ENCODE data around the gene FAU.

GRCh38 chr11:65134240-65134951 is 12.5 kb upstream of the FAU start, which contains the start of gene SYVN1:
- TF ChIP-seq, protein P1, sequence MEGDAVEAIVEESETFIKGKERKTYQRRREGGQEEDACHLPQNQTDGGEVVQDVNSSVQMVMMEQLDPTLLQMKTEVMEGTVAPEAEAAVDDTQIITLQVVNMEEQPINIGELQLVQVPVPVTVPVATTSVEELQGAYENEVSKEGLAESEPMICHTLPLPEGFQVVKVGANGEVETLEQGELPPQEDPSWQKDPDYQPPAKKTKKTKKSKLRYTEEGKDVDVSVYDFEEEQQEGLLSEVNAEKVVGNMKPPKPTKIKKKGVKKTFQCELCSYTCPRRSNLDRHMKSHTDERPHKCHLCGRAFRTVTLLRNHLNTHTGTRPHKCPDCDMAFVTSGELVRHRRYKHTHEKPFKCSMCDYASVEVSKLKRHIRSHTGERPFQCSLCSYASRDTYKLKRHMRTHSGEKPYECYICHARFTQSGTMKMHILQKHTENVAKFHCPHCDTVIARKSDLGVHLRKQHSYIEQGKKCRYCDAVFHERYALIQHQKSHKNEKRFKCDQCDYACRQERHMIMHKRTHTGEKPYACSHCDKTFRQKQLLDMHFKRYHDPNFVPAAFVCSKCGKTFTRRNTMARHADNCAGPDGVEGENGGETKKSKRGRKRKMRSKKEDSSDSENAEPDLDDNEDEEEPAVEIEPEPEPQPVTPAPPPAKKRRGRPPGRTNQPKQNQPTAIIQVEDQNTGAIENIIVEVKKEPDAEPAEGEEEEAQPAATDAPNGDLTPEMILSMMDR (IDR thresholded peaks at IDR 0.05) = peak in 1 of 3 donors; percentile 8
- TF ChIP-seq POLR2A (IDR thresholded peaks at IDR 0.05) = peak; percentile 95

Data from ovary (tissue), 3 donors.